ENCODE measurements around the gene ACBD3. TPM values are rescaled to one million over a fixed set of nuclear protein-coding genes. Genes with fewer than 3 reads are reported as not detected.

The ACBD3 gene
- total RNA-seq, 3 donors from 2014 or later (not counting 1 experiment from before 2014, with no cell fraction given): 26.9 to 33.3 (median 28.8) TPM

DNA sequence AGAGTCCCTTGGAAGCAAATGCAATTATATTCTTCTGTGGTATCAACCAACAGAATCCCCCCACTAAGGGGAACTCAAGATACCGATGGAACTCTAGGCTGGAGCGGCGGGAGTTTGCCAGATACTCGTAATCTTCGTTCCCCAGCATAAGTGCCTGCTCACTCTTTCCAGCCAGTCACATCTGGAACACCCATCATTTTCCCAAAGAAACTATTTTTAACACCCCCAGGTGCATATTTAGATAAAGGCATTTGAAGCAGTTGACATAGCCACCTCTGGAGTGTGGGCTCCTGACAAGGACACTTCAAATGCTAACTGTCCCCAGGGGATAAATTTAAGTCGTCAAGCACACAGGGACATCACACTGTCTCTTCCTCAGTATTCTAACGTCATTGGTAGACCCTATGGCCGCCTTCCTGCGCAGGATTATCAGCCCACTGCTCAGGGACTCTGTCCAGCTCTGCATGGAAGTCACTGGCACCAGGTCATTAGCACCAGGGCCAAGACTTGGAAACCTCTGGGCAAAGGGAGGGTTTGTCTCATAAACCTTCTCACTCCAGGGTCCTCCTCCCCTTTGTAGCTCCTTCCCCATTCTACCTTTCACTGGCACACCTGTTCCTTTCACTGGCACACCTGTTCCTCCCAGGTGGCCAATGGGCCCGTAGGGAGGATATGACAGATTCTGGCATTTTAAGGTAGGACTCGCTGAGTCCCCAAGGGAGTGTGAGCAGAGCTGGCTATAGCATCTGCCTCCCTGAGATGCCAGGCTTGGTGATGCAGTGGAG is 75.3 kb downstream of the ACBD3 start:
- H3K4me1 Mint-ChIP-seq: peaks cover 14 to 21% of the 10 kb centered on the region in 2 donors
- DNase-seq (no peak), ATAC-seq (no peak)
- Histone ChIP-seq H3K4me1 (ENCODE audit: control insufficient read depth, insufficient read depth, low read length) (peaks cover 21% of the 10 kb centered on the region), H3K36me3 (ENCODE audit: control insufficient read depth, insufficient read depth, low read length) (no peaks in the 10 kb centered on the region), H3K4me3 (ENCODE audit: low read length) (peak overlapping the region; percentile 71), H3K9me3 (ENCODE audit: control insufficient read depth, insufficient read depth, low read length) (no peaks in the 10 kb centered on the region), H3K27me3 (ENCODE audit: control insufficient read depth, insufficient read depth, low read length) (no peaks in the 10 kb centered on the region), H3K27ac (ENCODE audit: low read length) (peak overlapping the region; percentile 98)
- WGBS (ENCODE audit: insufficient coverage): 52% methylated on average over 11 of the region's 11 CpGs
- peak overlapping the region; percentile 83 for H3K4me3 Mint-ChIP-seq
- intact Hi-C loops (cut with micrococcal nuclease): loop anchor here (1.0 kb wide), 1 partner anchor 10 kb away; no protein-coding TSS in a partner anchor
- TF ChIP-seq, protein P1, sequence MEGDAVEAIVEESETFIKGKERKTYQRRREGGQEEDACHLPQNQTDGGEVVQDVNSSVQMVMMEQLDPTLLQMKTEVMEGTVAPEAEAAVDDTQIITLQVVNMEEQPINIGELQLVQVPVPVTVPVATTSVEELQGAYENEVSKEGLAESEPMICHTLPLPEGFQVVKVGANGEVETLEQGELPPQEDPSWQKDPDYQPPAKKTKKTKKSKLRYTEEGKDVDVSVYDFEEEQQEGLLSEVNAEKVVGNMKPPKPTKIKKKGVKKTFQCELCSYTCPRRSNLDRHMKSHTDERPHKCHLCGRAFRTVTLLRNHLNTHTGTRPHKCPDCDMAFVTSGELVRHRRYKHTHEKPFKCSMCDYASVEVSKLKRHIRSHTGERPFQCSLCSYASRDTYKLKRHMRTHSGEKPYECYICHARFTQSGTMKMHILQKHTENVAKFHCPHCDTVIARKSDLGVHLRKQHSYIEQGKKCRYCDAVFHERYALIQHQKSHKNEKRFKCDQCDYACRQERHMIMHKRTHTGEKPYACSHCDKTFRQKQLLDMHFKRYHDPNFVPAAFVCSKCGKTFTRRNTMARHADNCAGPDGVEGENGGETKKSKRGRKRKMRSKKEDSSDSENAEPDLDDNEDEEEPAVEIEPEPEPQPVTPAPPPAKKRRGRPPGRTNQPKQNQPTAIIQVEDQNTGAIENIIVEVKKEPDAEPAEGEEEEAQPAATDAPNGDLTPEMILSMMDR (IDR thresholded peaks at IDR 0.05): no peak
- no peaks in the 10 kb centered on the region for H3K9me3 Mint-ChIP-seq
- no peaks in the 10 kb centered on the region for H3K27me3 Mint-ChIP-seq (ENCODE audit: low read depth in 2 of 2)
- H3K27ac Mint-ChIP-seq: peak overlapping the region; percentile 96 to 98
- no peaks in the 10 kb centered on the region for H3K36me3 Mint-ChIP-seq

DNA sequence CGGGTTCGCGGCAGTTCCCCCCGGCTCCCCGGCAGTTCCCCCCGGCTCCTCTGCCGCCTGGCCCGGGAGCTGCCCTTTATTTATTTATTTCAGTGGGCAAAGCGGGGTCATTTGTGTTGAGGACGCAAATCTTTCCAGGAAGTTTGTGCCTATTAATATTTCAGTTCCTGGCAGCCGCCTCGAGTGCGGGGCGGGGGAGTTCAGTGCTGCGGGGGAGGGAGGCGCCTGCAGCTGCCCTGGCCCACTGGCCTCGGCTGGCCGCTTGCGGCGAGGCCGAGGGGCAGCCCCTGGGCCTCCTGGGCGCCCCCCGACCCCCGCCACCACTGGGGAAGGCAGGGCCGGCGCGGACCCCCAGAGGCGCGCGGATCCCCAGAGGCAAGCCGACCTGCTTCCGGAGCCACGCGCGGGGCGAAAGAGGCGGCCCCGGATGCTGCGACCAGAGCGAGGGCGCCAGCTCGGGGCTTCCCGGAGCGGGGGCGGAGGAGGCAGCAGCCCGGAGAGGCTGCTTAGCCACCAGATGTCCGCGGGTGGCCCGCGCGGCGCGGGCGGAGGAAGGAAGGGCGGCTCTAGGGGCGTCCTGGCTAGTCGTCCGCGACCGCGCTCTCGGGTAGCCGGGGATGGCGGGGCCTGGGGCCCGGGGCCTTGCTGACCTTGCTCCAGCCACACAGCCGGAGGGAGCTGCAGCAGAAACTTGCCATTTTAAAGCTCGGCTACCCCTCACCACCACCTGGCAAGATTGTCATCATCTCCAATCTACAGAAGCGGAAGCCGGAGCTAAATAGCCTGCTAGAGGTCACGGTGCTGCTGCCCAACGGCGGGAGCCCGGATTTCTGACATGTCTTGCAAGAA is 76.1 kb downstream of the ACBD3 start:
- peaks cover 21% of the 10 kb centered on the region for H3K4me1 ChIP-seq (ENCODE audit: control insufficient read depth, insufficient read depth, low read length)
- H3K36me3 ChIP-seq (ENCODE audit: control insufficient read depth, insufficient read depth, low read length): no peaks in the 10 kb centered on the region
- H3K27ac ChIP-seq (ENCODE audit: low read length): peak overlapping the region; percentile 98
- H3K36me3 Mint-ChIP-seq: no peaks in the 10 kb centered on the region
- H3K27ac Mint-ChIP-seq: peak overlapping the region; percentile 96 to 98
- DNase-seq (peak; percentile 76), ATAC-seq (peak; percentile 81 to 90 (median 85))
- H3K4me3 ChIP-seq (ENCODE audit: low read length): peak overlapping the region; percentile 71
- H3K4me1 Mint-ChIP-seq: peaks cover 14 to 21% of the 10 kb centered on the region in 2 donors
- TF ChIP-seq, protein P1 (IDR thresholded peaks at IDR 0.05): no peak
- intact Hi-C loops (cut with micrococcal nuclease): loop anchor here (1.0 kb wide), 1 partner anchor 11 kb away; no protein-coding TSS in a partner anchor
- no peaks in the 10 kb centered on the region for H3K27me3 Mint-ChIP-seq (ENCODE audit: low read depth in 2 of 2)
- H3K9me3 Mint-ChIP-seq: no peaks in the 10 kb centered on the region
- WGBS (ENCODE audit: insufficient coverage): under 1% methylated on average over 73 of the region's 73 CpGs
- H3K4me3 Mint-ChIP-seq: peak overlapping the region; percentile 98
- no peaks in the 10 kb centered on the region for H3K27me3 ChIP-seq (ENCODE audit: control insufficient read depth, insufficient read depth, low read length)
- H3K9me3 ChIP-seq (ENCODE audit: control insufficient read depth, insufficient read depth, low read length): no peaks in the 10 kb centered on the region

- H3K27me3 Mint-ChIP-seq (ENCODE audit: low read depth in 2 of 2): no peaks in the 10 kb centered on the region
- H3K4me3 ChIP-seq (ENCODE audit: low read length): peak overlapping the region; percentile 71
- intact Hi-C loops (cut with micrococcal nuclease): no loop called here
Measured at GRCh38 chr1:226109829-226110248, 76.7 kb downstream of the ACBD3 start.

More at GRCh38 chr1:226109829-226110248, 76.7 kb downstream of the ACBD3 start:
- under 1% methylated on average over 57 of the region's 57 CpGs for WGBS (ENCODE audit: insufficient coverage)
- Histone ChIP-seq H3K27ac (ENCODE audit: low read length) (peak overlapping the region; percentile 98), H3K36me3 (ENCODE audit: control insufficient read depth, insufficient read depth, low read length) (no peaks in the 10 kb centered on the region), H3K4me1 (ENCODE audit: control insufficient read depth, insufficient read depth, low read length) (peaks cover 21% of the 10 kb centered on the region), H3K27me3 (ENCODE audit: control insufficient read depth, insufficient read depth, low read length) (no peaks in the 10 kb centered on the region), H3K9me3 (ENCODE audit: control insufficient read depth, insufficient read depth, low read length) (no peaks in the 10 kb centered on the region)
- ATAC-seq (peak; percentile 74 to 86 (median 76)), DNase-seq (peak; percentile 76 to 86)
- Mint-ChIP-seq H3K36me3 (no peaks in the 10 kb centered on the region), H3K4me1 (peaks cover 14 to 21% of the 10 kb centered on the region in 2 donors), H3K27ac (peak overlapping the region; percentile 96 to 98), H3K9me3 (no peaks in the 10 kb centered on the region), H3K4me3 (peak overlapping the region; percentile 98)
- TF ChIP-seq, protein P1 (IDR thresholded peaks at IDR 0.05): no peak

Measured in natural killer cell (primary cell).